Psoas muscle (tissue), 8 donors: ENCODE data around the gene ST6GAL1. TPM values are rescaled to one million over a fixed set of nuclear protein-coding genes. Genes with fewer than 3 reads are reported as not detected.

Source experiments
- ATAC-seq, 4 donors: fragments of 200-7000 bp; cut with Tn5 transposase; one replicate each; pipeline ENCODE4 v1.9.1; 2020; ENCODE audit warnings: moderate library complexity in 3 of 4, mild to moderate bottlenecking in 2 of 4
- DNase-seq, 2 donors: peaks; one replicate each; pipeline ENCODE4 v3.0.0-alpha.2; 2020
- H3K27ac ChIP-seq: fragments of 200-600 bp; one replicate; pipeline ENCODE4 v1.8.0; 2022
- H3K27me3 ChIP-seq, 3 donors: fragments of 200-600 bp in 1 of 3; one replicate each; pipeline versions ENCODE4 v1.6.1 to v1.8.0; 2013 to 2022; ENCODE audit warnings: low read length in 2 of 3, mild to moderate bottlenecking in 2 of 3, moderate library complexity in 1 of 3; ENCODE audit not compliant: insufficient read depth in 3 of 3
- H3K36me3 ChIP-seq, 2 donors: fragments of 200-600 bp in 1 of 2; one replicate each; pipeline versions ENCODE4 v1.6.1 to v1.8.0; 2013 to 2022; ENCODE audit warnings: low read depth in 1 of 2, mild to moderate bottlenecking in 1 of 2, moderate library complexity in 1 of 2; ENCODE audit not compliant: insufficient read depth in 1 of 2
- H3K4me1 ChIP-seq: fragments of 200-600 bp; one replicate; pipeline ENCODE4 v1.8.0; 2022
- H3K4me3 ChIP-seq: fragments of 200-600 bp; one replicate; pipeline ENCODE4 v1.8.0; 2022; ENCODE audit warnings: mild to moderate bottlenecking
- H3K9me3 ChIP-seq: fragments of 200-600 bp; one replicate; pipeline ENCODE4 v1.8.0; 2022
- WGBS, 3 donors: extraction: QIAGEN DNeasy Blood & Tissue Kit; methylation state at CpG; one replicate each; pipeline versions ENCODE4 v1.1.6 to v1.1.7; 2013; 5-methylcytosine and 5-hydroxymethylcytosine counted together
- intact Hi-C, 2 donors: fragments of 100-400 bp; cut with DNase I; formaldehyde crosslinking; loops; one replicate each; pipeline versions ENCODE4 v1.11.0 to v1.14.2; 2022
- polyA plus RNA-seq, 3 donors: library from polyadenylated mRNA; stranded (reverse); fragments of 200-250 nt; gene quantifications; one replicate each; pipeline ENCODE4 v1.2.3, GENCODE V29; 2013
- total RNA-seq, 4 donors: library from RNA; stranded (reverse); fragmentation: NEBNext Ultra II Directional in 2 of 4; extraction: Animal tissue kit (Norgen Biotek cat#: 25700) in 2 of 4; gene quantifications; one replicate each; pipeline versions ENCODE4 v1.2.1 to v1.2.4, GENCODE V29; 2021 to 2023
- TF ChIP-seq, protein P1 (sequence below): fragments of 200-600 bp; IDR thresholded peaks from one replicate; pipeline ENCODE4 v1.8.0; 2022; ENCODE audit warnings: antibody characterized with exemption
- donor health status: healthy with polysubstance abuse.
- donor health status: DM: no; HTN: no; CAD: no; lungs with moderate emphysema.
- donor health status: Bipolar disorder and iron deficiency.
- donor health status: healthy.
- donor health status: DM: yes; HTN: yes; CAD: no.
- donor health status: DM: no; HTN: no; CAD: no.
- donor health status: DM: no; HTN: no; CAD: no.
- donor health status: DM: yes; HTN: yes; CAD: no.

Gene ST6GAL1
- total and polyA plus RNA-seq, 7 donors: 4.2 to 25.0 (median 15.3) TPM

DNA sequence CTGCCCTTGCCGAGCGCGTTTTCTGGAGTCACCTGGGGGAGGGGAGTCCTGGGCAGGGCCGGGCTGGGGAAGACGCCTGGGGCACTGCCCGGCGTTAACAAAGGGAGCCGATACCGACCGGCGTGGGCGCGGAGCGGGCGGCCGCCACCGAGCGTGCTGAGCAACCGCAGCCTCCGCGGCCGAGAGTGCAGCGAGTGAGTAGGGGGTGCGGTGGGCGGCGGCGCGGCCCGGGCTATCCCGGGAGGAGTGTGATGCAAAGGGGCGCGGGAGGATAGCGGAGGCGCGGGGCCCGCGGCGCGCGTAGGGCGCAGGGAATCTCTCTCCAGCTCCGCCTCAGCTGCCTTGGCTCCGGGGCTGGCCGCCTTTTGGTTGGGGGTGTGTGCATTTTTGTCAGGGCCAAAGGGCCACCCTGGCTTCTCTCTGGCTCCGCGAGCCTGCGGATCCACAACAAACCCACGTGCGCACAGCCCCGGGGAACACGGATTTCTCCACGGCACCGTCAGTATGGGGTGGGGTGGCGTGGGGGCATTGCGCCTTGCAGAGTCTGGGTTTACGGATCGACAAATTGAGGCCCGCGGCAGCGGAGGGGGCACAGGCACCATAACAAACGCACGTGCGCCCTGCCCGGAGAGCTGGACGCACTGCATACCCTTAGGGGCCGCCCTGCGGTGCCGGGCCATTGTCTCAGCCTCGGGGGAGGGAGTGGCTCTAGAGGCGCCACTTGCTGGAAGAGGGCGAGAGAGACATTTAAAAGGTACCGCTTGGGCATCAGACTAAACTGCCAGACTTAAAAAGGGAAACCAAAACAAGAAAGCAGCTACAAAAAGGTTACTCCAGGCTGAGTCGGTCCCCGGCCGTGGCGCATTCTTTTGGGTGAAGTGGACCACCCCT lies 560 bp downstream of the ST6GAL1 start:
- Histone ChIP-seq H3K9me3 (no peaks in the 10 kb centered on the region), H3K27ac (peak overlapping the region; percentile 89), H3K27me3 (no peaks in the 10 kb centered on the region), H3K4me3 (peak overlapping the region; percentile 99), H3K4me1 (peaks cover 27% of the 10 kb centered on the region), H3K36me3 (peaks cover 0 to 11% of the 10 kb centered on the region in 2 donors)
- intact Hi-C loops: loop anchor here (2.0 to 10.0 kb wide), 3 partner anchors 46 to 234 kb away; no protein-coding TSS in a partner anchor
- DNase-seq (peak; percentile 62 to 82), ATAC-seq (peak; percentile 79 to 86 (median 85))
- TF ChIP-seq, protein P1, sequence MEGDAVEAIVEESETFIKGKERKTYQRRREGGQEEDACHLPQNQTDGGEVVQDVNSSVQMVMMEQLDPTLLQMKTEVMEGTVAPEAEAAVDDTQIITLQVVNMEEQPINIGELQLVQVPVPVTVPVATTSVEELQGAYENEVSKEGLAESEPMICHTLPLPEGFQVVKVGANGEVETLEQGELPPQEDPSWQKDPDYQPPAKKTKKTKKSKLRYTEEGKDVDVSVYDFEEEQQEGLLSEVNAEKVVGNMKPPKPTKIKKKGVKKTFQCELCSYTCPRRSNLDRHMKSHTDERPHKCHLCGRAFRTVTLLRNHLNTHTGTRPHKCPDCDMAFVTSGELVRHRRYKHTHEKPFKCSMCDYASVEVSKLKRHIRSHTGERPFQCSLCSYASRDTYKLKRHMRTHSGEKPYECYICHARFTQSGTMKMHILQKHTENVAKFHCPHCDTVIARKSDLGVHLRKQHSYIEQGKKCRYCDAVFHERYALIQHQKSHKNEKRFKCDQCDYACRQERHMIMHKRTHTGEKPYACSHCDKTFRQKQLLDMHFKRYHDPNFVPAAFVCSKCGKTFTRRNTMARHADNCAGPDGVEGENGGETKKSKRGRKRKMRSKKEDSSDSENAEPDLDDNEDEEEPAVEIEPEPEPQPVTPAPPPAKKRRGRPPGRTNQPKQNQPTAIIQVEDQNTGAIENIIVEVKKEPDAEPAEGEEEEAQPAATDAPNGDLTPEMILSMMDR: peak; percentile 14
- WGBS, 3 donors: 0% methylated on average over 60 to 76 of the region's 76 CpGs

DNA sequence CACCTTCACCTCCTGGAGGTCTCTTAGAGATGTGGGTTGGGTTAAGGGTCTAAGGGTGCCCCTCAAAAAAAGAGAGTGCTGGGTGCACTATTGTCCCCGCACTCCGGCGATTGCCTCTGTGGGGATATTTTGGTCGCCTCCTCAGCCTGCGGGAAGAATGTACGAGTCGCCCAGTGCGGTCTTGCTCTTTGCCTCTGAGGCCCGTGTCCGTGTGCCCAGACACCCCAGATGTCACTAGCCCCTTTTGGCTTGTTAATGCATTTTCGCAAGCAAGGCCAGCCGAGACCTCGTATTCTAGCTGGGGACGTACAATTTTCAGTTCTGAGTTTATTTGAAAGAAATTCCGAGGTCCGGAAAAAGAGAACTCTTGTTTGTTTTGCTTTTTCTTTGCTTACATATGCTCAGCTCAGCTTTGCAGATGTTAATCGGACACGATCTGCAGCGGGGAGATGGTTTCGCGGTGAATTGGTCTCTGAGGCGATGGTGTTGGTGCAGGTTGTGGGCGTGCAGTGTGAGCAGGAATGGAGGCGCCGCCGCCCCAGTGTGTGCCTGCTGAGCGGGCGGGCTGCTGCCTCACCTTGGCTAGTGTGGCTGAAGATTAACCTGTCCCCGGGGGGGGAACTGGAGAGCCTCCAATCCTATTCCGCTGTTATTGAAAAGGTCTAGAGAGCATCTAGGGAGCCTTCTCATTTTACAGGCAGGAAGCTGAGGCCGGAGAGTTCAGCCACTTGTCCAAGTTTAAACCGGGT lies 1.4 kb downstream of the ST6GAL1 start:
- TF ChIP-seq, protein P1: no peak
- Histone ChIP-seq H3K9me3 (no peaks in the 10 kb centered on the region), H3K27me3 (no peaks in the 10 kb centered on the region), H3K36me3 (peaks cover 0 to 11% of the 10 kb centered on the region in 2 donors), H3K4me1 (peaks cover 27% of the 10 kb centered on the region), H3K27ac (peak overlapping the region; percentile 89), H3K4me3 (peak overlapping the region; percentile 99)
- intact Hi-C loops: loop anchor here (2.0 to 10.0 kb wide), 3 partner anchors 46 to 233 kb away; no protein-coding TSS in a partner anchor
- peak in 1 of 2 donors; percentile 35 for DNase-seq
- WGBS, 3 donors: 1 to 12% (median 1%) methylated on average over 32 of the region's 32 CpGs
- peak; percentile 8 to 39 (median 25) for ATAC-seq

DNA sequence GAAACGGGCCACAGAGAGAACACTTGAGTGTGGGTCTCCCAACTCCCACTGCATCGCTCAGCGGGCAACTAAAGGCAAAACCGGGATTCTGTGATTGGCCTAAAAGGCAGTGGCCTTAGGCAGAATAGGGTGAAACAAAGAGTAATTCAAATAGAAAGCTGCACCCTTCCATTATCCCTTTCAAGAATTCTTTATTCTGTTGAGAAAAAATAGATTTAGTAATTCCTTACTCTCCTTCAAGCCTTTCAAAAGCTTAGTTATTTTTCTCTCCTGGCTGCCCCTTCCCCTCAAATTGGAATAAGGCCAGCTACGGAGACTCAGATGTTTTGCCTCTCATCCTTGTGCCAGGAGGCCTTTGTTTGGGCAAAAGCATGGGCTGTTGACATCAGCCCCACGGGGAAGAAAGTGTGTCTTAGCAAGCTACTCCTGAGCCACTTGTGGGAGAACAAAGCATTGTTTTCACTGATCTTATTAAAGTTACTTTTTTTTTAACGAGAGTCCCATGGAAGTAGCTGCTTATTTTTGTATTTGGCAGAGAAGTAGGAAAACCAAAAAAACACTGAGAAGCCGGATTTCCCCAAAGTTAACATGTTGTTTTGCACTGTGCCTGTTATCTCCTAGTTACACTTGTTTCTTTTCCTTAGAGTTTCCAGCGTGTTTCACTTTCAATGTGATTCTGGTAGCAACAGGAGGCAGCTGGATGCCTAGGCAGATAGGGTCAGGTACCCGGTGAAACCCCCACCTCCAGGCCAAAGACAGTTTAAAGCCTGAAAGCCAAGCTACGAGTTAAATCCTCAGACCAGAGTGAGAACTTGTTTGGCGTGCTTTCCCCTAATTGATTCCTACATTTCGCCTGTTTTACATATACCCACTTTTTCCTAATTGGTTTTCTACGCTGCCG lies 2.2 kb downstream of the ST6GAL1 start:
- H3K36me3 ChIP-seq: peaks cover 0 to 11% of the 10 kb centered on the region in 2 donors
- H3K4me1 ChIP-seq: peaks cover 27% of the 10 kb centered on the region
- WGBS, 3 donors: 50 to 53% (median 51%) methylated on average over 15 of the region's 15 CpGs
- no peaks in the 10 kb centered on the region for H3K27me3 ChIP-seq
- intact Hi-C loops: loop anchor here (5.0 to 10.0 kb wide), 2 partner anchors 45 to 232 kb away; no protein-coding TSS in a partner anchor
- no peak for ATAC-seq
- peak overlapping the region; percentile 89 for H3K27ac ChIP-seq
- TF ChIP-seq, protein P1: no peak
- peak overlapping the region; percentile 99 for H3K4me3 ChIP-seq
- H3K9me3 ChIP-seq: no peaks in the 10 kb centered on the region
- DNase-seq: no peak

DNA sequence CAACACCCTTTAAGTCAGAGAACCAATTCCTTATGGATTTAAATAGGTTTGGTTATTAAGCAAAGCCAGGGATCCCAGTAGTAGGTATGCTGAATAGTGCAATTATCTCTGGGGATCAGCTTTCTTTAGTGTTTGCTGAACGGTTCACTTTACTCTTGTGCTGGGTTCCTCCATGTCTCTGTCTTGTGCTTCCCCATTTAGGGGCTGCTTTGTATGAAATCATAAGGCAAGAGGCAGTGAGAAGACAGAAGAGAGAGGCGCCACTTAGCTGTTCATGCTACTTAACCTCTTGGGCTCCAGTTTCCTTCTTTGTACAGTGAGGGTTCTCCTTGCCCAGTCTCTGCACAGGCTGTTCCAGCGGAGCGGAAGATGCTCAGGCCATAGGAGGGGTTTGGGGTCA lies 3.5 kb downstream of the ST6GAL1 start:
- Histone ChIP-seq H3K4me1 (peaks cover 28% of the 10 kb centered on the region), H3K9me3 (no peaks in the 10 kb centered on the region), H3K27me3 (no peaks in the 10 kb centered on the region), H3K36me3 (peaks cover 0 to 11% of the 10 kb centered on the region in 2 donors), H3K4me3 (peak overlapping the region; percentile 99), H3K27ac (peak overlapping the region; percentile 23)
- DNase-seq: no peak
- intact Hi-C loops: loop anchor here (5.0 to 10.0 kb wide), 2 partner anchors 43 to 231 kb away; no protein-coding TSS in a partner anchor
- 80 to 83% (median 81%) methylated on average over 4 of the region's 4 CpGs for WGBS, 3 donors
- TF ChIP-seq, protein P1: no peak
- ATAC-seq: no peak
